Fibroblast of the aortic adventitia (primary cell): ENCODE results near the gene ADAMTSL2. TPM values are rescaled to one million over a fixed set of nuclear protein-coding genes. Genes with fewer than 3 reads are reported as not detected.

Experiments used
- DNase-seq: peaks from one replicate; pipeline ENCODE4 v3.0.0-alpha.2; 2010; ENCODE audit warnings: low read depth
- H3K4me3 ChIP-seq: 2 replicates; pipeline ENCODE4 v1.5.1; 2011; ENCODE audit warnings: low read depth, mild to moderate bottlenecking, control low read depth, low read length, moderate library complexity
- total RNA-seq: library from RNA; depleted of rRNA; stranded (reverse); fragments of >200 nt; gene quantifications from 2 replicates; pipeline ENCODE4 v1.2.3, GENCODE V29; 2012; ENCODE audit warnings: low replicate concordance
- TF ChIP-seq, protein P1 (sequence below): IDR thresholded peaks from 2 replicates; pipeline ENCODE4 v1.5.1; 2011; ENCODE audit warnings: mild to moderate bottlenecking, low read length, control low read depth, inconsistent platforms; ENCODE audit not compliant: insufficient read depth

ADAMTSL2 gene
- total RNA-seq, 1 donor, result not detected

DNA sequence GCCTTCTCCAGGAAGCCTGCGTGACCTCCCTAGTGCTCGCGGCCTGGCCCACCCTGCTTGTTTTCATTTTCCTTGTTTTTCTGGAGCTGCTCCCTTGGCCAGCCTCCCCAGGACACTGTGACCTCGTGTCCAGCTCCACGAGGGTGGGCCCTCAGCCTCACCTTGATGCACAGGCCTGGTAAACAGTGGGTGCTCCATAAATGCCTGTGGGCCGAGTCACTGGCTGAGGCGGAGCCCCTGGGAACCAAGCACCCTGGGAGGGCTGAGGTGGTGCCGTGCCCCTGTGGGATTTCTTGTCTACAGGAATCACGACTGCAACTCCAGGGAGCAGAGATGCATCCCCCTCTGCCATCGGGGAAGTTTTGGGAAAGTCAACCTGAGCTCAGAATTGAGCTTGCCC is 57.5 kb downstream of the ADAMTSL2 start:
- TF ChIP-seq, protein P1, sequence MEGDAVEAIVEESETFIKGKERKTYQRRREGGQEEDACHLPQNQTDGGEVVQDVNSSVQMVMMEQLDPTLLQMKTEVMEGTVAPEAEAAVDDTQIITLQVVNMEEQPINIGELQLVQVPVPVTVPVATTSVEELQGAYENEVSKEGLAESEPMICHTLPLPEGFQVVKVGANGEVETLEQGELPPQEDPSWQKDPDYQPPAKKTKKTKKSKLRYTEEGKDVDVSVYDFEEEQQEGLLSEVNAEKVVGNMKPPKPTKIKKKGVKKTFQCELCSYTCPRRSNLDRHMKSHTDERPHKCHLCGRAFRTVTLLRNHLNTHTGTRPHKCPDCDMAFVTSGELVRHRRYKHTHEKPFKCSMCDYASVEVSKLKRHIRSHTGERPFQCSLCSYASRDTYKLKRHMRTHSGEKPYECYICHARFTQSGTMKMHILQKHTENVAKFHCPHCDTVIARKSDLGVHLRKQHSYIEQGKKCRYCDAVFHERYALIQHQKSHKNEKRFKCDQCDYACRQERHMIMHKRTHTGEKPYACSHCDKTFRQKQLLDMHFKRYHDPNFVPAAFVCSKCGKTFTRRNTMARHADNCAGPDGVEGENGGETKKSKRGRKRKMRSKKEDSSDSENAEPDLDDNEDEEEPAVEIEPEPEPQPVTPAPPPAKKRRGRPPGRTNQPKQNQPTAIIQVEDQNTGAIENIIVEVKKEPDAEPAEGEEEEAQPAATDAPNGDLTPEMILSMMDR, result no peak
- no peak for DNase-seq
- H3K4me3 ChIP-seq, result no peak overlapping the region

DNA sequence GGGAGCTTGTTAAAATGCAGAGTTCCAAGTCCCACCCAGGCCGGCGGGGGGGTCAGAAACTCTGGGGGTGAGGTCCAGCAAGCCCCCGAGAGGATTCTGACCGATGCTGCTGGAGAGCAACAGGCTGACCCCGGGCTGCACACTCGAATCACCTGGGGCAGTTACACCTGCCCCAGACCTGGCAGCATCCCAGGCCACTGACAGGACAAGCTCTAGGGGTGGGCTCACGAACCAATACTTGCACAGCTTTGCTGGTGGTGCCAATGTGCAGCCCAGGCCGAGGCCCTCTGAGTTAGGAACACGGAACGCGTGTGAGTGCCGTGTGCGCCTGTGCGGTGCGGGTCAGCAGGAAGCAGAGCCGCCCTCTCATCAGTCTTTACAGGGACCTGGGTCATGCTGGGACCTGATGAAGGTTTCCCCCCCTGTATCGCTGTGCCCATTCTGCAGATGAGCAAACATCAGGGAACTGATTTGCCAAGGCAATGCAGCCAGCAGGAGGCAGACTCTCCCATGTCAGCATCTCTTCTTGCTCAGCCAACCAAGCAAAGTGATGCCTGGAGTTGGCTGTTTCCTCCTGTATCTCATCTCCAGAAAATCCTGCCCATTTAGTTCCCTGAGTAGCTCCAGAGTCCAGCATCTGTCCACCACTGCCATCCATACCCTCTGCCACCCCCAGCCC is 58.4 kb downstream of the ADAMTSL2 start:
- no peak overlapping the region for H3K4me3 ChIP-seq
- TF ChIP-seq, protein P1, result peak; percentile 7
- no peak for DNase-seq

DNA sequence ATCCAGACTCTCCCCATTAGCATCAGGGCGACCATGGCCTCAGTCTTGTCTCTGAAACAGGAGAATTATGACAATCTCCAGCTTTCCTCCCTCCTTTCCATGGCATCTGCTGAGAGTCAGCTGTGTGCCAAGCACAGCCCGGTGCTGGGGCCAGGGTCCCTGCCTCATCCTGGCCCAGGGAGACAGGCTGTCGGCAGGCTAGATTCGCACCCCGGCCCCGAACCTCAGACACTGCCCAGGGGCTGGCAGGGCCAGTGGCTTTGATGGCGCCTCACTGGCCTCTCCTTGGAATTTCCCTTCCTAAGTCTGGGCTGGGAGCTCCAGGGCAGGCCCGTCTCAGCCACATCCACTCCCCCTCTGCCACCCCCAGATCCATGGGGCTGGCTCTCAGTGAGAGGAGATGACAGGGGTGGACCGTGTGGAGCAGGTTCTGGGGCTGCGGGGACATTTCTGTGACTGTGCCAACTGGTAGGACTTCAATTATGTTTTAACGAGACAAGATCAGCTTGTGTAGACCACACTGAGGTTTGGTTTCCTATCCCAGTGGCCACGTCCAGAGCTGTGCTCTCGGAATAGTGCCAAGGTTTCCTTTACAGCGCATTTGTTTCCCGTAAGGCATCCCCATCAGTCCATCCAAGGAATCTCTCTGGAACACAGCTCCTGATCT is 59.2 kb downstream of the ADAMTSL2 start:
- TF ChIP-seq, protein P1, result no peak
- H3K4me3 ChIP-seq, result no peak overlapping the region
- DNase-seq, result no peak

DNA sequence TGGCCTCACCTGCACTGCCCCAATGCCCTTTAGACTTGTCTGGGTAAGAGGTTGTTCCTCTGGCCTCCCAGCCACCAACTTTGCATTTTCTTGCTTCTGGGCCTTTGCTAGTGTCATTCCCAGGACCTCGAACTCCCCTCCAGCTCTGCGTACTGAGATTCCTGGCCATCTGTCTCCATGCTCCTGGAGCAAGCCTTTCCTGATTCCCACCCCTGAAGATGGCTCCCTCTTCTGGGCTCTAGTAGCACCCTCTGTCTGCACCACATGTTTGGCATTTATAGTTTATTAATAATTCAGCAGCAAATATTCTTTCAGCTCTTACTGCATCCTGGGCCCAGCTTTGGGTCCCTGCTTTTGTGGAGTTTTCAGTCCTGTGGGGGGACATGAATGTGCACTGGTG is 59.8 kb downstream of the ADAMTSL2 start:
- H3K4me3 ChIP-seq, result no peak overlapping the region
- TF ChIP-seq, protein P1, result no peak
- DNase-seq, result no peak

DNA sequence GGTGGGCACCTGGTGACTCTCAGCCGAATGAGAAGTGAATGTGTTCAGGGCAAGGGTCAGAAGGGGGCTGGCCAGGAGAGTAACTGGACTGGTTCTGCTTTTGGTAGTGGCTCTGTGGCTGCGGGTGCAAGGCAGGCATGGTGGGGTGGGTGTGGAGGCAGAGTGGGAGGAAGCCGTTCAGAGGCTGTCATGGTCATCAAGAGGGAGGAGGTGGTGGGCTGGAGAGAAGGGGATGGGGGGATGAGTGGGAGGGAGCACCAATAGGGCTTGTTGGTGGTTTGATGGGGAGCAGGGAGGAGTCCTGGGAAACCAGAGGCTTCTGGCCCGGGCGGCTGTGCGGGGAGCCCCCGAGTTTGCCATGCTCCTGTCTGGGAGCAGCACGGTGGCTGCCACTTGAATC is 61.4 kb downstream of the ADAMTSL2 start:
- H3K4me3 ChIP-seq, result no peak overlapping the region
- DNase-seq, result no peak
- TF ChIP-seq, protein P1, result no peak

DNA sequence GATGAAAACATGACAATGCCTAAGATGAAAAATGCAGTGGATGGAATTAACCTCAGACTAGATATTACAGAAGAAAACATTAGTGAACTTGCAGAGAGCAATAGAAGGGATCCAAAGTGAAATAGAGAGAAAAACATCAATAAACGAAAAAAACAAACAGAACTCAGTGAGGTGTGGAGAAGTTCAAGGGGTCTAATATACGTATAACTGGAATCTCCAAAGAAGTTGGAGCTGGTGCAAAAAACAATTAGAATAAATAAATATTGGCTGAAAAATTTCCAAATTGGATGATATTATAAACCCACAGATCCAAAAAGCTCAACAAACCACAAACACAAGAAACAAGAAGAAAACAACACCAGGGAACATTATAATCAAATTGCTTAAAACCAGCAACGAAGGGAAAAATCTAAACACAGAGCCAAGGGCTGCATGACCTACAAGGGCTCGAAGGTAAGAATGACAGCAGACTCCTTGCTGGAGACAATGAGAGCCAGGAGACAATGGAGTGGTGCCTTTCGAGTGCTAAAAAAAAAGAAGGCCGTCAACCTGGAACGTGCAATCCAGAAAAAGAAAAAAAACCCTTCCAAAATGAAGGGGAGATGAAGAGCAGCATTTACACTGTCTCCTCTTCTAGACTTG is 62.9 kb downstream of the ADAMTSL2 start:
- no peak overlapping the region for H3K4me3 ChIP-seq
- TF ChIP-seq, protein P1, result no peak
- DNase-seq, result peak; percentile 13
